Breast epithelium (tissue), 4 donors: ENCODE measurements around the gene UQCC5. TPM values are rescaled to one million over a fixed set of nuclear protein-coding genes. Genes with fewer than 3 reads are reported as not detected.
"Not testable (repeated sequence)": the region's sequence is repeated elsewhere in the genome, so short reads cannot be mapped to it uniquely, and the experiment has no call there.

ENCODE experiments used
- DNase-seq, 2 donors: peaks; one replicate each; pipeline ENCODE4 v3.0.0-alpha.2; 2019; ENCODE audit warnings: low spot score in 2 of 2
- H3K27ac ChIP-seq, 2 donors: fragments of 200-600 bp; sonication (generic) in 1 of 2; one replicate each; pipeline ENCODE4 v1.5.1; 2016 to 2019; ENCODE audit warnings: mild to moderate bottlenecking in 1 of 2
- H3K27me3 ChIP-seq, 2 donors: fragments of 200-600 bp; sonication (generic) in 1 of 2; one replicate each; pipeline versions ENCODE4 v1.5.1 to v1.6.0; 2017 to 2019; ENCODE audit warnings: control low read depth in 1 of 2, mild to moderate bottlenecking in 1 of 2
- H3K36me3 ChIP-seq: fragments of 200-600 bp; one replicate; pipeline ENCODE4 v1.5.1; 2019
- H3K4me1 ChIP-seq, 2 donors: fragments of 200-600 bp; sonication (generic); one replicate each; pipeline ENCODE4 v1.5.1; 2016 to 2019; ENCODE audit warnings: control low read depth in 1 of 2
- H3K4me3 ChIP-seq, 3 donors: fragments of 200-600 bp; sonication (generic); 1 replicate in 2 of 3; 2 replicates in 1 of 3; pipeline ENCODE4 v1.5.1; 2016 to 2019; ENCODE audit warnings: mild to moderate bottlenecking in 3 of 3, moderate library complexity in 2 of 3
- H3K9me3 ChIP-seq, 2 donors: fragments of 200-600 bp; sonication (generic) in 1 of 2; one replicate each; pipeline ENCODE4 v1.5.1; 2016 to 2019; ENCODE audit warnings: control low read depth in 1 of 2
- CTCF ChIP-seq, 3 donors: fragments of 450-650 bp; IDR thresholded peaks; one replicate each; pipeline ENCODE4 v1.5.1; 2016 to 2017; ENCODE audit warnings: antibody characterized with exemption in 3 of 3, mild to moderate bottlenecking in 3 of 3, moderate library complexity in 3 of 3
- POLR2A ChIP-seq: fragments of 450-650 bp; IDR thresholded peaks from one replicate; pipeline ENCODE4 v1.6.1; 2016; ENCODE audit warnings: antibody characterized with exemption, mild to moderate bottlenecking, moderate library complexity
- POLR2AphosphoS5 ChIP-seq, 3 donors: sonication (generic); formaldehyde crosslinking; IDR thresholded peaks; one replicate each; pipeline ENCODE4 v1.6.1; 2017; ENCODE audit warnings: antibody characterized with exemption in 3 of 3
- intact Hi-C: fragments of 100-400 bp; cut with DNase I; formaldehyde crosslinking; loops from one replicate; pipeline ENCODE4 v1.15.1; 2023; ENCODE audit warnings: low total_unique reads
- total RNA-seq, 3 donors: library from RNA; depleted of rRNA; stranded (reverse); fragments of >200 nt; gene quantifications; one replicate each; pipeline ENCODE4 v1.1.0, GENCODE V29; 2016

UQCC5 gene
- total RNA-seq, 3 donors from 2014 or later = 1.3 to 14.1 (median 1.8) TPM

- Histone ChIP-seq H3K9me3 (no peaks in the 10 kb centered on the region), H3K36me3 (no peaks in the 10 kb centered on the region), H3K4me1 (peaks cover 3 to 12% of the 10 kb centered on the region in 2 donors), H3K27me3 (no peaks in the 10 kb centered on the region), H3K4me3 (no peak overlapping the region), H3K27ac (peak overlapping the region; percentile 75 to 79)
- intact Hi-C loops = no loop called here
- TF ChIP-seq POLR2A (no peak), POLR2AphosphoS5 (IDR thresholded peaks at IDR 0.05) (no peak), CTCF (IDR thresholded peaks at IDR 0.05) (no peak)
- DNase-seq = no peak
These were observed 10.5 kb upstream of the UQCC5 start for GRCh38 chr3:52525680-52526561.

- H3K9me3 ChIP-seq, H3K4me3 ChIP-seq, intact Hi-C loops, H3K27me3 ChIP-seq, H3K36me3 ChIP-seq: not testable (repeated sequence)
- peak overlapping the region; percentile 75 to 79 for H3K27ac ChIP-seq
- peak in 1 of 2 donors; percentile 25 for DNase-seq
- H3K4me1 ChIP-seq = peaks cover 3 to 12% of the 10 kb centered on the region in 2 donors
These were observed 9.8 kb upstream of the UQCC5 start for GRCh38 chr3:52526671-52527038.

GRCh38 chr3:52527039-52527731 is 9.2 kb upstream of the UQCC5 start:
- Histone ChIP-seq H3K27me3 (no peaks in the 10 kb centered on the region), H3K27ac (peak overlapping the region; percentile 75 to 79), H3K9me3 (no peaks in the 10 kb centered on the region), H3K36me3 (no peaks in the 10 kb centered on the region), H3K4me3 (no peak overlapping the region), H3K4me1 (peaks cover 3 to 15% of the 10 kb centered on the region in 2 donors)
- intact Hi-C loops = no loop called here
- no peak for TF ChIP-seq CTCF (IDR thresholded peaks at IDR 0.05)
- TF ChIP-seq POLR2A = no peak
- TF ChIP-seq POLR2AphosphoS5 (IDR thresholded peaks at IDR 0.05) = no peak
- DNase-seq = peak in 1 of 2 donors; percentile 50

GRCh38 chr3:52527732-52528585 is 8.4 kb upstream of the UQCC5 start:
- H3K36me3 ChIP-seq = no peaks in the 10 kb centered on the region
- no peaks in the 10 kb centered on the region for H3K9me3 ChIP-seq
- H3K4me3 ChIP-seq = no peak overlapping the region
- TF ChIP-seq POLR2AphosphoS5 (IDR thresholded peaks at IDR 0.05) = no peak
- H3K27me3 ChIP-seq = no peaks in the 10 kb centered on the region
- intact Hi-C loops = no loop called here
- H3K27ac ChIP-seq = peak overlapping the region in 1 of 2 donors; percentile 94
- DNase-seq = peak in 1 of 2 donors; percentile 24
- H3K4me1 ChIP-seq = peaks cover 3 to 22% of the 10 kb centered on the region in 2 donors

GRCh38 chr3:52528586-52529375 is 7.6 kb upstream of the UQCC5 start:
- Histone ChIP-seq H3K9me3 (no peaks in the 10 kb centered on the region), H3K27ac (peak overlapping the region in 1 of 2 donors; percentile 94), H3K4me1 (peaks cover 7 to 22% of the 10 kb centered on the region in 2 donors), H3K4me3 (no peak overlapping the region), H3K27me3 (no peaks in the 10 kb centered on the region), H3K36me3 (no peaks in the 10 kb centered on the region)
- no peak for TF ChIP-seq POLR2A
- no peak for TF ChIP-seq CTCF (IDR thresholded peaks at IDR 0.05)
- TF ChIP-seq POLR2AphosphoS5 (IDR thresholded peaks at IDR 0.05) = no peak
- intact Hi-C loops = no loop called here
- peak in 1 of 2 donors; percentile 41 for DNase-seq
